ENCODE data around the gene ADAT2.
"Not testable (repeated sequence)": the region's sequence is repeated elsewhere in the genome, so short reads cannot be mapped to it uniquely, and the experiment has no call there.

Gene ADAT2

GRCh38 chr6:143450453-143451371 lies at the start of gene ADAT2, which contains the start of gene PEX3:
ADAT2 (minus strand) TSS chr6:143450695; CDS start chr6:143450658, 37 bp downstream.
PEX3 (plus strand) TSS chr6:143450805; CDS start chr6:143451043, 238 bp downstream.
- DNase-seq (ENCODE audit: low read depth in 2 of 2): peak; percentile 80 to 85

GRCh38 chr6:143498428-143498827 lies 47.9 kb upstream of the ADAT2 start:
- no peak for DNase-seq (ENCODE audit: low read depth in 2 of 2)

- DNase-seq (ENCODE audit: low read depth in 2 of 2): no peak
These were observed 46.5 kb upstream of the ADAT2 start for GRCh38 chr6:143496974-143497373.

GRCh38 chr6:143490775-143491174 lies 40.3 kb upstream of the ADAT2 start:
- no peak for DNase-seq (ENCODE audit: low read depth in 2 of 2)

GRCh38 chr6:143490244-143490643 lies 39.7 kb upstream of the ADAT2 start:
- DNase-seq (ENCODE audit: low read depth in 2 of 2): no peak

GRCh38 chr6:143486752-143487151 lies 36.3 kb upstream of the ADAT2 start:
- no peak for DNase-seq (ENCODE audit: low read depth in 2 of 2)

GRCh38 chr6:143485967-143486366 lies 35.5 kb upstream of the ADAT2 start:
- no peak for DNase-seq (ENCODE audit: low read depth in 2 of 2)

- no peak for DNase-seq (ENCODE audit: low read depth in 2 of 2)
These were observed 32.1 kb upstream of the ADAT2 start for GRCh38 chr6:143482593-143482992.

GRCh38 chr6:143478479-143479062 lies 28.1 kb upstream of the ADAT2 start:
- DNase-seq (ENCODE audit: low read depth in 2 of 2): no peak

- DNase-seq (ENCODE audit: low read depth in 2 of 2): no peak
These were observed 26.1 kb upstream of the ADAT2 start for GRCh38 chr6:143476545-143476944.

GRCh38 chr6:143471822-143472221 lies 21.3 kb upstream of the ADAT2 start:
- no peak for DNase-seq (ENCODE audit: low read depth in 2 of 2)

GRCh38 chr6:143468823-143469222 lies 18.3 kb upstream of the ADAT2 start:
- not testable (repeated sequence) for DNase-seq (ENCODE audit: low read depth in 2 of 2)

GRCh38 chr6:143468026-143468425 lies 17.5 kb upstream of the ADAT2 start:
- DNase-seq (ENCODE audit: low read depth in 2 of 2): no peak

- no peak for DNase-seq (ENCODE audit: low read depth in 2 of 2)
These were observed 15.1 kb upstream of the ADAT2 start for GRCh38 chr6:143465546-143465945.

GRCh38 chr6:143457563-143458359 lies 7.3 kb upstream of the ADAT2 start:
- peak in 1 of 2 experiments; percentile 21 for DNase-seq (ENCODE audit: low read depth in 2 of 2)

- no peak for DNase-seq (ENCODE audit: low read depth in 2 of 2)
These were observed 1.0 kb upstream of the ADAT2 start for GRCh38 chr6:143451531-143451930.

GRCh38 chr6:143449714-143450452 lies 612 bp downstream of the ADAT2 start:
- DNase-seq (ENCODE audit: low read depth in 2 of 2): no peak

GRCh38 chr6:143449082-143449713 lies 1.3 kb downstream of the ADAT2 start:
- DNase-seq (ENCODE audit: low read depth in 2 of 2): no peak

GRCh38 chr6:143447865-143448264 lies 2.6 kb downstream of the ADAT2 start:
- DNase-seq (ENCODE audit: low read depth in 2 of 2): not testable (repeated sequence)

GRCh38 chr6:143443096-143443495 lies 7.4 kb downstream of the ADAT2 start:
- no peak for DNase-seq (ENCODE audit: low read depth in 2 of 2)
